D721Med (cell line): ENCODE data around the gene RUNX1.

ENCODE experiments used
- DNase-seq: peaks from one replicate; pipeline ENCODE4 v3.0.0; 2011; ENCODE audit warnings: low spot score; ENCODE audit not compliant: insufficient read length
- FAIRE-seq: peaks from 2 replicates; lab custom pipeline; 2011; peaks lifted over from hg19 to GRCh38; lab: Jason Lieb, UNC
- CTCF ChIP-seq: IDR thresholded peaks from 2 replicates; pipeline ENCODE4 v1.5.1; 2012; ENCODE audit warnings: mild to moderate bottlenecking, control low read depth; ENCODE audit not compliant: insufficient read depth; ENCODE audit errors: missing control alignments

RUNX1 gene

GRCh38 chr21:34817821-34818661 is 231.1 kb downstream of the RUNX1 start:
- TF ChIP-seq CTCF, result no peak
- FAIRE-seq, result no peak
- no peak for DNase-seq

GRCh38 chr21:34815831-34816705 is 233.0 kb downstream of the RUNX1 start:
- DNase-seq (no peak), FAIRE-seq (no peak)
- TF ChIP-seq CTCF, result no peak

- TF ChIP-seq CTCF, result no peak
- DNase-seq (no peak), FAIRE-seq (no peak)
Measured at GRCh38 chr21:34814529-34814951, 234.6 kb downstream of the RUNX1 start.

GRCh38 chr21:34813266-34813894 is 235.7 kb downstream of the RUNX1 start:
- no peak for FAIRE-seq
- DNase-seq, result no peak
- no peak for TF ChIP-seq CTCF

DNA sequence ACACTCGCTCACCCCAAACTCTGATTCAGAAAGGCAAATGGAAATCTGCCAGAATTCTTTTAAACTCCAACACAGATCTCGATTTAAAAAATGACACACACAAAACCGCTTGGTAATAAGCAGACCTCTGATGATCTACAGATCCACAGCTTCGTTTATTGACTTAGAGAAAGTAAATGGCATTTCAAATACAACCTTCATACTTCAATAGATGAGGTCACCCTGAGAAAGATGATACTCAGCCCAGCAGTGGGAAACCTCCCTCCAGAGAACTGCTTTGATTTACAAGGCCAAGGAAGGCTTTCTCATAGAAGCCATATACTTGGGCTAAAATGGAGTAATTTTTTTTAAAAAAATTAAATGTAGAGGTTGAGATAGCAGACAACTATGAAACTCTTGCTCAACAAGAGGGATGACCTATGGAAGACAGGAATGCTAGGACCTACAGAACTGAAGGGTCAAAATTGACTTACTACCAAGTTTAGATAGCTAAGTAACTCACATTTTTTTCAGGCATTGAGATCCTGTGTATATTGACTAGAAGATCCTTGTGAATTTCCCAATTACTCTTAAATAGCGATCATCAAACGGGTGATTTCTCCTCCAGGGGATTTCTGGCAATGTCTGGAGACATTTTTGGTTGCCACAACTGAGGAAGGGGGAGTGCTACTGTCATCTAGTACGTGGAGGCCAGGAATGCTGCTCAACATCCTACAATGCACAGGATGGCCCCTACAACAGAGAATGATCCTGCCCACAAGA is 236.4 kb downstream of the RUNX1 start:
- no peak for TF ChIP-seq CTCF
- FAIRE-seq, result no peak
- no peak for DNase-seq

- no peak for TF ChIP-seq CTCF
- FAIRE-seq (no peak), DNase-seq (no peak)
Measured at GRCh38 chr21:34811368-34811767, 237.7 kb downstream of the RUNX1 start.
